Peyer's patch (tissue), 4 donors: Measurements from ENCODE around the gene FRMD4A. TPM values are rescaled to one million over a fixed set of nuclear protein-coding genes. Genes with fewer than 3 reads are reported as not detected.

ENCODE experiments used
- DNase-seq, 3 donors: peaks; one replicate each; pipeline ENCODE4 v3.0.0-alpha.2; 2017 to 2019
- H3K27ac ChIP-seq, 4 donors: fragments of 200-600 bp; sonication (generic); one replicate each; pipeline ENCODE4 v1.5.1; 2016 to 2019
- H3K27me3 ChIP-seq, 2 donors: fragments of 200-600 bp; sonication (generic); one replicate each; pipeline ENCODE4 v1.5.1; 2019
- H3K36me3 ChIP-seq, 3 donors: fragments of 200-600 bp; sonication (generic); one replicate each; pipeline ENCODE4 v1.5.1; 2016 to 2019
- H3K4me1 ChIP-seq, 4 donors: fragments of 200-600 bp; sonication (generic); one replicate each; pipeline ENCODE4 v1.5.1; 2016 to 2019
- H3K4me3 ChIP-seq, 4 donors: fragments of 200-600 bp; sonication (generic); 1 replicate in 3 of 4; 2 replicates in 1 of 4; pipeline ENCODE4 v1.5.1; 2016 to 2019; ENCODE audit warnings: mild to moderate bottlenecking in 1 of 4
- H3K9me3 ChIP-seq, 4 donors: fragments of 200-600 bp; sonication (generic); one replicate each; pipeline ENCODE4 v1.5.1; 2016 to 2019; ENCODE audit warnings: mild to moderate bottlenecking in 1 of 4
- POLR2A ChIP-seq, 2 donors: fragments of 450-650 bp; IDR thresholded peaks; one replicate each; pipeline ENCODE4 v1.5.1; 2017; ENCODE audit warnings: antibody characterized with exemption in 2 of 2, mild to moderate bottlenecking in 2 of 2, moderate library complexity in 2 of 2
- total RNA-seq, 4 donors: library from RNA; depleted of rRNA; stranded (reverse); fragments of >200 nt; gene quantifications; one replicate each; pipeline ENCODE4 v1.1.0, GENCODE V29; 2016
- TF ChIP-seq, protein P1 (sequence below), 6 experiments: fragments of 450-650 bp in 4 of 6; fragments of 200-600 bp in 2 of 6; sonication (generic) in 1 of 6; IDR thresholded peaks; one replicate each; pipeline ENCODE4 v1.5.1; 2017 to 2019; ENCODE audit warnings: antibody characterized with exemption in 6 of 6, mild to moderate bottlenecking in 3 of 6, moderate library complexity in 1 of 6

The FRMD4A gene
- total RNA-seq, 4 donors from 2014 or later, result 3.0 to 47.9 (median 5.9) TPM

DNA sequence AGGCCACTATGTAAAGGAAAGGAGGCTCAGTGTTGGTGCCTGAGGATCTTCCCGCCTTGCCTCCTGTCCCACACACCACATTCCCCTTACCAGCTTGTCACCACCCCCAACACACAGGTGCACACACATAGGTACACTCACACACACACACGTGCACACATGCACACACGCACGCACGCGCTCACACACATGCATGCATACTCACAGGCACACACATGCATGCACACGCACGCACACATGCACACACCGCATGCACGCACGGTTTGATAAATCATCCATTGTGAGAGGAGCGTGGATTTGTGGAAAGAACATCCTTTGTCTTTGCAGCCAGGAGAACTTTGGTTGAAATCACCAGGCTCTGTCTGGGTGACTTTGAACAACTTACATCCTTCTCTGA, 359.8 kb downstream of the FRMD4A start:
- H3K27ac ChIP-seq, result no peak overlapping the region
- H3K36me3 ChIP-seq, result no peaks in the 10 kb centered on the region
- no peaks in the 10 kb centered on the region for H3K27me3 ChIP-seq
- no peak for DNase-seq
- TF ChIP-seq POLR2A (IDR thresholded peaks at IDR 0.05), result no peak
- TF ChIP-seq, protein P1, sequence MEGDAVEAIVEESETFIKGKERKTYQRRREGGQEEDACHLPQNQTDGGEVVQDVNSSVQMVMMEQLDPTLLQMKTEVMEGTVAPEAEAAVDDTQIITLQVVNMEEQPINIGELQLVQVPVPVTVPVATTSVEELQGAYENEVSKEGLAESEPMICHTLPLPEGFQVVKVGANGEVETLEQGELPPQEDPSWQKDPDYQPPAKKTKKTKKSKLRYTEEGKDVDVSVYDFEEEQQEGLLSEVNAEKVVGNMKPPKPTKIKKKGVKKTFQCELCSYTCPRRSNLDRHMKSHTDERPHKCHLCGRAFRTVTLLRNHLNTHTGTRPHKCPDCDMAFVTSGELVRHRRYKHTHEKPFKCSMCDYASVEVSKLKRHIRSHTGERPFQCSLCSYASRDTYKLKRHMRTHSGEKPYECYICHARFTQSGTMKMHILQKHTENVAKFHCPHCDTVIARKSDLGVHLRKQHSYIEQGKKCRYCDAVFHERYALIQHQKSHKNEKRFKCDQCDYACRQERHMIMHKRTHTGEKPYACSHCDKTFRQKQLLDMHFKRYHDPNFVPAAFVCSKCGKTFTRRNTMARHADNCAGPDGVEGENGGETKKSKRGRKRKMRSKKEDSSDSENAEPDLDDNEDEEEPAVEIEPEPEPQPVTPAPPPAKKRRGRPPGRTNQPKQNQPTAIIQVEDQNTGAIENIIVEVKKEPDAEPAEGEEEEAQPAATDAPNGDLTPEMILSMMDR (IDR thresholded peaks at IDR 0.05), result no peak
- H3K4me1 ChIP-seq, result no peaks in the 10 kb centered on the region
- no peak overlapping the region for H3K4me3 ChIP-seq
- no peaks in the 10 kb centered on the region for H3K9me3 ChIP-seq

DNA sequence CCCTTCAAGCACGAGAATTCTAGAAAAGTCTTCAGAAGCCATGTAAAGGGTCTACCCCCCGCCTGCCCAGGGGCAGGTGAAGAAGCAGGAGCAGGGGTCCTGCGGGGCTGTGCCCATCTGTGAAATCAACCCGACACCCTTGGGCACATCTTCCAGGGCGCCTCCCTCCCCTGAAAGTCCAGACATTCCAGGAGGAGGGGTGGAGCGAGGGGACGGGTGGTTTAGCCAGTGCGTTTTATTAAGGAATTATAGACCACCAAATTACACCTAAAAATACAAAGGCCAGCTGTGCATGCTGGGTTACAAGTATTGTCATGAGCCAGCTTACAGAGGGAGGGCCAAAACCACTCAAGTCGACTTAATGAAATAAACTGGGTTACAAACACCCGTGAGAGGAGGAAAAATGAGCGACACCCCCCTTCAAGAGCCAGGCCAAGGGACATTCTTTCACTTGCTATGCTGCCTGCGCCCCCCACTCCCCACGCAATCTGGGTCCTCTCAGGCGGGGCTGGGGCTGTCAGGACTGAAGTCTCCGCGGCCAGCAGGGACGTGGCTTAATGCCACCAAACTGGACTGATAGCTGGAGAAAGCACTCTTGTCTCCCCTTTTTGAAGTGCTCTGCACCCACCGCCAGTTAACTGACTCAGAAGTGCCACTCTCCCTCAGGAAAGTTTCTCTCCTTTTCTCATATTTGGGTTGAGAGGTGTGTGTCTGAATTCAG, 360.3 kb downstream of the FRMD4A start:
- TF ChIP-seq POLR2A (IDR thresholded peaks at IDR 0.05), result no peak
- TF ChIP-seq, protein P1 (IDR thresholded peaks at IDR 0.05), result no peak
- Histone ChIP-seq H3K27me3 (no peaks in the 10 kb centered on the region), H3K27ac (no peak overlapping the region), H3K9me3 (no peaks in the 10 kb centered on the region), H3K4me1 (no peaks in the 10 kb centered on the region), H3K4me3 (no peak overlapping the region), H3K36me3 (no peaks in the 10 kb centered on the region)
- no peak for DNase-seq

GRCh38 chr10:13969792-13970140, 361.0 kb downstream of the FRMD4A start:
- no peaks in the 10 kb centered on the region for H3K27me3 ChIP-seq
- DNase-seq, result no peak
- no peak for TF ChIP-seq POLR2A (IDR thresholded peaks at IDR 0.05)
- TF ChIP-seq, protein P1 (IDR thresholded peaks at IDR 0.05), result no peak
- H3K36me3 ChIP-seq, result no peaks in the 10 kb centered on the region
- H3K4me1 ChIP-seq, result no peaks in the 10 kb centered on the region
- no peaks in the 10 kb centered on the region for H3K9me3 ChIP-seq
- no peak overlapping the region for H3K27ac ChIP-seq
- no peak overlapping the region for H3K4me3 ChIP-seq

DNA sequence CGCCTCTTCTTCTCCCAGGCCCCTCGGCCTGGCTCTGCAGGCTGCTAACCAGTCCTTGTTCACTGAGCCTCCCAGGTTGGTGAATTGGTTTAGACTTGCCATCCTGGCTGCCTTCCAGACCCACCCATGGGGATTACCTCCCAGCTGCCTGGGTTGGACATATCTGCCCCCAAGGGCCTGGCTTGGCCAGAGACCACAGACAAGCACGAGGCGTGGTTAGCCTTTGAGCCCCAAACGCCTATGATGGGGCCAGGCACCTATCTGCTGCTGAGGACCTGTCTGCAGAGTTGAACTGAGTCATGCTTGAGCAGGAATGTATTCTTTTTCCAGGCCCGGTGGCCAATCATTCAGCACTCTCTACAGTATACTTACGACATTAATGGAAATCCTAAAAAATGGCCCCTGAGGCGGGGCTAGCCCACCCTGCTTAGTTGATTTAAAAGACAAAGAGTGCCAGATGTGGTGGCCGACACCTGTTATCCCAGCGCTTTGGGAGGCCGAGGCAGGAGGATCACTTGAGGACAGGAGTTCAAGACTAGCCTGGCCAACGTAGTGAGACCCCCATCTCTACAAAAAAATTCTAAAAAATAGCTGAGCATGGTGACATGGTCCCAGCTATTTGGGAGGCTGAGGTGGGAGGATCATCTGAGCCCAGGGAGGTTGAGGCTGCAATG, 361.5 kb downstream of the FRMD4A start:
- DNase-seq, result no peak
- H3K9me3 ChIP-seq, result no peaks in the 10 kb centered on the region
- H3K4me3 ChIP-seq, result no peak overlapping the region
- no peaks in the 10 kb centered on the region for H3K36me3 ChIP-seq
- no peak for TF ChIP-seq POLR2A (IDR thresholded peaks at IDR 0.05)
- TF ChIP-seq, protein P1 (IDR thresholded peaks at IDR 0.05), result no peak
- H3K27me3 ChIP-seq, result no peaks in the 10 kb centered on the region
- H3K4me1 ChIP-seq, result no peaks in the 10 kb centered on the region
- H3K27ac ChIP-seq, result no peak overlapping the region

DNA sequence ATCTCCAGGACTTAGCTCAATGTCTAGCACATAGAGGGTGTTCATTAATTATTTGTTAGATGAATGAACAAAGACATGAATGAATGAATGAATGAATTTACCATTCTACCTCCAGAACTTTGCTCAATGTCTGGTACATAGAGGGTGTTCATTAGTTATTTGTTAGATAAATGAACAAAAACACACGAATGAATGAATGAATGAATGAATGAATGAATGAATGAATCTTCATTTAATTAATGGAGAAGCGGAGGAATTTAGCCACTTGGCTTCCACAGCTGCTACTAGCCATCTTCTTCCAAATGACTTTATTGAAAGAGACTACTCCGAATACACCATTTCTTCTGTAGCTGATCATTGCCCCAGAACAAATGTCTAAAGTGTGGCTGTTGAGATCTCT, 368.9 kb downstream of the FRMD4A start:
- Histone ChIP-seq H3K27ac (no peak overlapping the region), H3K36me3 (no peaks in the 10 kb centered on the region), H3K4me1 (no peaks in the 10 kb centered on the region), H3K4me3 (no peak overlapping the region), H3K9me3 (no peaks in the 10 kb centered on the region), H3K27me3 (no peaks in the 10 kb centered on the region)
- TF ChIP-seq POLR2A (IDR thresholded peaks at IDR 0.05), result no peak
- TF ChIP-seq, protein P1 (IDR thresholded peaks at IDR 0.05), result no peak
- no peak for DNase-seq
